MM.1S (cell line): ENCODE data around the gene SERPINI2.

ENCODE experiments used
- EZH2 ChIP-seq: fragments of 300-600 bp; sonication (generic); optimal IDR thresholded peaks from 2 replicates; pipeline ENCODE3; 2017; ENCODE audit warnings: low read depth, mild to moderate bottlenecking, antibody characterized with exemption, low read length, mixed read lengths
- EZH2phosphoT487 ChIP-seq: fragments of 300-600 bp; sonication (generic); IDR thresholded peaks from 2 replicates; pipeline ENCODE4 v1.6.1; 2018; ENCODE audit warnings: antibody characterized with exemption, low read length
- TF ChIP-seq, protein P1 (sequence below): fragments of 300-600 bp; sonication (generic); IDR thresholded peaks from 2 replicates; pipeline ENCODE4 v1.5.1; 2016; ENCODE audit warnings: antibody characterized with exemption, low read length, mixed read lengths

GRCh38 chr3:167501941-167502340 is 28.1 kb upstream of the SERPINI2 start:
- TF ChIP-seq EZH2 (no peak), EZH2phosphoT487 (no peak)
- TF ChIP-seq, protein P1, sequence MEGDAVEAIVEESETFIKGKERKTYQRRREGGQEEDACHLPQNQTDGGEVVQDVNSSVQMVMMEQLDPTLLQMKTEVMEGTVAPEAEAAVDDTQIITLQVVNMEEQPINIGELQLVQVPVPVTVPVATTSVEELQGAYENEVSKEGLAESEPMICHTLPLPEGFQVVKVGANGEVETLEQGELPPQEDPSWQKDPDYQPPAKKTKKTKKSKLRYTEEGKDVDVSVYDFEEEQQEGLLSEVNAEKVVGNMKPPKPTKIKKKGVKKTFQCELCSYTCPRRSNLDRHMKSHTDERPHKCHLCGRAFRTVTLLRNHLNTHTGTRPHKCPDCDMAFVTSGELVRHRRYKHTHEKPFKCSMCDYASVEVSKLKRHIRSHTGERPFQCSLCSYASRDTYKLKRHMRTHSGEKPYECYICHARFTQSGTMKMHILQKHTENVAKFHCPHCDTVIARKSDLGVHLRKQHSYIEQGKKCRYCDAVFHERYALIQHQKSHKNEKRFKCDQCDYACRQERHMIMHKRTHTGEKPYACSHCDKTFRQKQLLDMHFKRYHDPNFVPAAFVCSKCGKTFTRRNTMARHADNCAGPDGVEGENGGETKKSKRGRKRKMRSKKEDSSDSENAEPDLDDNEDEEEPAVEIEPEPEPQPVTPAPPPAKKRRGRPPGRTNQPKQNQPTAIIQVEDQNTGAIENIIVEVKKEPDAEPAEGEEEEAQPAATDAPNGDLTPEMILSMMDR: no peak
